Right renal cortex interstitium (tissue), 3 donors: ENCODE measurements around the gene DDX47. TPM values are rescaled to one million over a fixed set of nuclear protein-coding genes. Genes with fewer than 3 reads are reported as not detected.
"Not testable (repeated sequence)": the region's sequence is repeated elsewhere in the genome, so short reads cannot be mapped to it uniquely, and the experiment has no call there.

Experiments used
- DNase-seq, 3 donors: peaks; one replicate each; pipeline ENCODE4 v3.0.0-alpha.2; 2013; ENCODE audit warnings: low read depth in 3 of 3, low spot score in 2 of 3
- polyA plus RNA-seq, 3 donors: library from polyadenylated mRNA; unstranded; fragments of 120-200 nt; gene quantifications; one replicate each; pipeline ENCODE4 v1.2.1, GENCODE V29; 2013; ENCODE audit not compliant: insufficient read length in 3 of 3

The DDX47 gene
- polyA plus RNA-seq, 3 donors: 75.0 to 80.2 (median 80.0) TPM

- no peak for DNase-seq
These were observed 6.7 kb downstream of the DDX47 start for GRCh38 chr12:12819752-12820311.

- not testable (repeated sequence) for DNase-seq
These were observed 7.2 kb downstream of the DDX47 start for GRCh38 chr12:12820376-12820775.

GRCh38 chr12:12821975-12822374 lies 8.8 kb downstream of the DDX47 start:
- DNase-seq: no peak

GRCh38 chr12:12822886-12823285 lies 9.7 kb downstream of the DDX47 start:
- DNase-seq: no peak

- DNase-seq: no peak
These were observed 10.2 kb downstream of the DDX47 start for GRCh38 chr12:12823300-12823699.

- DNase-seq: no peak
These were observed 10.7 kb downstream of the DDX47 start for GRCh38 chr12:12823811-12824210.

- no peak for DNase-seq
These were observed 22.4 kb downstream of the DDX47 start for GRCh38 chr12:12835378-12836146.

GRCh38 chr12:12836571-12836970 lies 23.4 kb downstream of the DDX47 start:
- no peak for DNase-seq

- no peak for DNase-seq
These were observed 24.1 kb downstream of the DDX47 start for GRCh38 chr12:12837025-12837812.

GRCh38 chr12:12837813-12838153 lies 24.6 kb downstream of the DDX47 start:
- no peak for DNase-seq

GRCh38 chr12:12839003-12839395 lies 25.9 kb downstream of the DDX47 start:
- DNase-seq: no peak

GRCh38 chr12:12839439-12839838 lies 26.3 kb downstream of the DDX47 start:
- DNase-seq: not testable (repeated sequence)

- DNase-seq: no peak
These were observed 26.9 kb downstream of the DDX47 start for GRCh38 chr12:12839873-12840579.

GRCh38 chr12:12840580-12840899 lies 27.4 kb downstream of the DDX47 start:
- no peak for DNase-seq

- DNase-seq: not testable (repeated sequence)
These were observed 28.3 kb downstream of the DDX47 start for GRCh38 chr12:12841428-12841827.

- DNase-seq: no peak
These were observed 32.7 kb downstream of the DDX47 start for GRCh38 chr12:12845794-12846243.

- not testable (repeated sequence) for DNase-seq
These were observed 33.6 kb downstream of the DDX47 start for GRCh38 chr12:12846780-12847179.

GRCh38 chr12:12853435-12853834 lies 40.3 kb downstream of the DDX47 start:
- no peak for DNase-seq

- DNase-seq: no peak
These were observed 46.5 kb downstream of the DDX47 start for GRCh38 chr12:12859690-12860089.

- DNase-seq: no peak
These were observed 51.1 kb downstream of the DDX47 start for GRCh38 chr12:12864243-12864642.
